SKM-1 (cell line): ENCODE measurements around the gene TRPM1.

Experiments used
- DNase-seq: peaks from one replicate; lab custom pipeline; 2025; ENCODE audit not compliant: unreplicated experiment; lab: John Stamatoyannopoulos, UW

The TRPM1 gene

GRCh38 chr15:30984118-30984517 lies 117.4 kb downstream of the TRPM1 start:
- no peak for DNase-seq

GRCh38 chr15:30979457-30979856 lies 122.1 kb downstream of the TRPM1 start:
- peak; percentile 22 for DNase-seq

GRCh38 chr15:30978328-30978727 lies 123.2 kb downstream of the TRPM1 start:
- no peak for DNase-seq

GRCh38 chr15:30974112-30974511 lies 127.4 kb downstream of the TRPM1 start:
- DNase-seq: no peak

GRCh38 chr15:30973379-30973778 lies 128.1 kb downstream of the TRPM1 start:
- no peak for DNase-seq

GRCh38 chr15:30969724-30970123 lies 131.8 kb downstream of the TRPM1 start:
- DNase-seq: no peak

GRCh38 chr15:30963681-30964080 lies 137.8 kb downstream of the TRPM1 start:
- DNase-seq: no peak

GRCh38 chr15:30962659-30963058 lies 138.9 kb downstream of the TRPM1 start:
- DNase-seq: no peak

- DNase-seq: peak; percentile 57
These were observed 139.4 kb downstream of the TRPM1 start for GRCh38 chr15:30962079-30962478.

- no peak for DNase-seq
These were observed 143.3 kb downstream of the TRPM1 start for GRCh38 chr15:30958219-30958618.

GRCh38 chr15:30956216-30957124 lies 145.1 kb downstream of the TRPM1 start:
- no peak for DNase-seq

GRCh38 chr15:30954674-30955073 lies 146.9 kb downstream of the TRPM1 start:
- no peak for DNase-seq

GRCh38 chr15:30953731-30954378 lies 147.7 kb downstream of the TRPM1 start:
- no peak for DNase-seq

GRCh38 chr15:30953183-30953582 lies 148.3 kb downstream of the TRPM1 start:
- no peak for DNase-seq
